ENCODE results near the gene JARID2.

The JARID2 gene

GRCh38 chr6:15364401-15365037 lies 118.7 kb downstream of the JARID2 start:
- no peak overlapping the region for H3K27ac ChIP-seq (ENCODE audit: low read depth, low read length)
- no peak overlapping the region for H3K9ac ChIP-seq (ENCODE audit: low read length)
- no peaks in the 10 kb centered on the region for H3K36me3 ChIP-seq (ENCODE audit: control insufficient read depth, insufficient read depth, low read length)
- H3K27me3 ChIP-seq (ENCODE audit: control insufficient read depth, insufficient read depth, low read length) = no peaks in the 10 kb centered on the region
- H3K4me1 ChIP-seq (ENCODE audit: control insufficient read depth, insufficient read depth, low read length) = peaks cover 6% of the 10 kb centered on the region
- H3K4me3 ChIP-seq (ENCODE audit: low read length) = no peak overlapping the region

- Histone ChIP-seq H3K9ac (ENCODE audit: low read length) (no peak overlapping the region), H3K4me1 (ENCODE audit: control insufficient read depth, insufficient read depth, low read length) (peaks cover 9% of the 10 kb centered on the region), H3K36me3 (ENCODE audit: control insufficient read depth, insufficient read depth, low read length) (no peaks in the 10 kb centered on the region), H3K4me3 (ENCODE audit: low read length) (peak overlapping the region; percentile 17), H3K27ac (ENCODE audit: low read depth, low read length) (no peak overlapping the region), H3K27me3 (ENCODE audit: control insufficient read depth, insufficient read depth, low read length) (no peaks in the 10 kb centered on the region)
Measured at GRCh38 chr6:15365273-15365687, 119.4 kb downstream of the JARID2 start.

GRCh38 chr6:15366003-15366535 lies 120.2 kb downstream of the JARID2 start:
- Histone ChIP-seq H3K27ac (ENCODE audit: low read depth, low read length) (no peak overlapping the region), H3K27me3 (ENCODE audit: control insufficient read depth, insufficient read depth, low read length) (no peaks in the 10 kb centered on the region), H3K4me1 (ENCODE audit: control insufficient read depth, insufficient read depth, low read length) (peaks cover 9% of the 10 kb centered on the region), H3K9ac (ENCODE audit: low read length) (no peak overlapping the region), H3K36me3 (ENCODE audit: control insufficient read depth, insufficient read depth, low read length) (no peaks in the 10 kb centered on the region), H3K4me3 (ENCODE audit: low read length) (no peak overlapping the region)

GRCh38 chr6:15366879-15367278 lies 121.0 kb downstream of the JARID2 start:
- Histone ChIP-seq H3K4me3 (ENCODE audit: low read length) (no peak overlapping the region), H3K9ac (ENCODE audit: low read length) (no peak overlapping the region), H3K27ac (ENCODE audit: low read depth, low read length) (no peak overlapping the region), H3K36me3 (ENCODE audit: control insufficient read depth, insufficient read depth, low read length) (no peaks in the 10 kb centered on the region), H3K27me3 (ENCODE audit: control insufficient read depth, insufficient read depth, low read length) (no peaks in the 10 kb centered on the region), H3K4me1 (ENCODE audit: control insufficient read depth, insufficient read depth, low read length) (peaks cover 12% of the 10 kb centered on the region)

DNA sequence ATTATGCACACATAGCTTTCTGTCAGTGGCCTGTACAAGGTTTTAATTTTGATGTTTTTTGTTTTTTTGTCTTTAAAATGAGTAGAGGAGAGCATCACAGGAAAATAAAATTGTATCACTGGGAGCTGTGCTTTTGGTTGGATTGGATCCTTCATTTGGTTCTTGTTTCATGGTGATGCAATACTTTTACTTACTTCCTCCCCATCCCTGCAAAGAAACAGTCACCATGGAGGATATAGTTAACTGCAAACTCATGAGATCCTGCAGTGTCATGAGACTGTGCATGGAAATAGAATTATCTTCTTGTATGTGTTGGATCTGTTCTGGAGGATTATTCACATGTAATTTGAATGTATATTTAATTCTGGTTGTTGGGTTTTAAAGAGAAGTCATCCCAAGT lies 122.3 kb downstream of the JARID2 start:
- Histone ChIP-seq H3K27ac (ENCODE audit: low read depth, low read length) (no peak overlapping the region), H3K36me3 (ENCODE audit: control insufficient read depth, insufficient read depth, low read length) (no peaks in the 10 kb centered on the region), H3K9ac (ENCODE audit: low read length) (no peak overlapping the region), H3K4me1 (ENCODE audit: control insufficient read depth, insufficient read depth, low read length) (peaks cover 12% of the 10 kb centered on the region), H3K4me3 (ENCODE audit: low read length) (no peak overlapping the region), H3K27me3 (ENCODE audit: control insufficient read depth, insufficient read depth, low read length) (no peaks in the 10 kb centered on the region)

- Histone ChIP-seq H3K36me3 (ENCODE audit: control insufficient read depth, insufficient read depth, low read length) (no peaks in the 10 kb centered on the region), H3K4me1 (ENCODE audit: control insufficient read depth, insufficient read depth, low read length) (peaks cover 12% of the 10 kb centered on the region), H3K4me3 (ENCODE audit: low read length) (no peak overlapping the region), H3K9ac (ENCODE audit: low read length) (no peak overlapping the region), H3K27me3 (ENCODE audit: control insufficient read depth, insufficient read depth, low read length) (no peaks in the 10 kb centered on the region), H3K27ac (ENCODE audit: low read depth, low read length) (no peak overlapping the region)
Measured at GRCh38 chr6:15368873-15369272, 123.0 kb downstream of the JARID2 start.

GRCh38 chr6:15369838-15370237 lies 124.0 kb downstream of the JARID2 start:
- Histone ChIP-seq H3K4me1 (ENCODE audit: control insufficient read depth, insufficient read depth, low read length) (peaks cover 12% of the 10 kb centered on the region), H3K27me3 (ENCODE audit: control insufficient read depth, insufficient read depth, low read length) (no peaks in the 10 kb centered on the region), H3K9ac (ENCODE audit: low read length) (no peak overlapping the region), H3K36me3 (ENCODE audit: control insufficient read depth, insufficient read depth, low read length) (no peaks in the 10 kb centered on the region), H3K4me3 (ENCODE audit: low read length) (no peak overlapping the region), H3K27ac (ENCODE audit: low read depth, low read length) (no peak overlapping the region)

GRCh38 chr6:15370733-15371671 lies 125.1 kb downstream of the JARID2 start:
- Histone ChIP-seq H3K36me3 (ENCODE audit: control insufficient read depth, insufficient read depth, low read length) (no peaks in the 10 kb centered on the region), H3K4me1 (ENCODE audit: control insufficient read depth, insufficient read depth, low read length) (peaks cover 8% of the 10 kb centered on the region), H3K4me3 (ENCODE audit: low read length) (no peak overlapping the region), H3K9ac (ENCODE audit: low read length) (no peak overlapping the region), H3K27ac (ENCODE audit: low read depth, low read length) (no peak overlapping the region), H3K27me3 (ENCODE audit: control insufficient read depth, insufficient read depth, low read length) (no peaks in the 10 kb centered on the region)

DNA sequence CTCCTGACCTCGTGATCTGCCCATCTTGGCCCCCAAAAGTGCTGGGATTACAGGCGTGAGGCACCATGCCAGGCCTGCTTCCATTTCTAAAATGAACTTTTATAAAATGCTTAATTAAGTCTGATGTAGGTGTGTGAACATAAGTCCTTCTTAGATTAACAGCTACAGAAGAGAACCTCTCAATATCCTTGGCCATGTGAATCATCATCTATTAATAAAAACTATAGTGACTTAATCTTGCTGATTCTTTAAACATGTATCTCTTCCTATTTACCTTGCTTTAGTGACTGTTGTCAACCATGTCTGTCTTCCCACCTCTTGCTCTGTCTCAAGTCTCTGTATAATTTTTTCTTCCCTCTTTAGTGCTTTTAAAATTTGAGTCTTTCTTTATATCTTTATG lies 127.1 kb downstream of the JARID2 start:
- Histone ChIP-seq H3K27me3 (ENCODE audit: control insufficient read depth, insufficient read depth, low read length) (no peaks in the 10 kb centered on the region), H3K27ac (ENCODE audit: low read depth, low read length) (no peak overlapping the region), H3K4me1 (ENCODE audit: control insufficient read depth, insufficient read depth, low read length) (peaks cover 6% of the 10 kb centered on the region), H3K4me3 (ENCODE audit: low read length) (no peak overlapping the region), H3K36me3 (ENCODE audit: control insufficient read depth, insufficient read depth, low read length) (no peaks in the 10 kb centered on the region), H3K9ac (ENCODE audit: low read length) (no peak overlapping the region)

GRCh38 chr6:15374119-15374518 lies 128.2 kb downstream of the JARID2 start:
- peaks cover 6% of the 10 kb centered on the region for H3K4me1 ChIP-seq (ENCODE audit: control insufficient read depth, insufficient read depth, low read length)

DNA sequence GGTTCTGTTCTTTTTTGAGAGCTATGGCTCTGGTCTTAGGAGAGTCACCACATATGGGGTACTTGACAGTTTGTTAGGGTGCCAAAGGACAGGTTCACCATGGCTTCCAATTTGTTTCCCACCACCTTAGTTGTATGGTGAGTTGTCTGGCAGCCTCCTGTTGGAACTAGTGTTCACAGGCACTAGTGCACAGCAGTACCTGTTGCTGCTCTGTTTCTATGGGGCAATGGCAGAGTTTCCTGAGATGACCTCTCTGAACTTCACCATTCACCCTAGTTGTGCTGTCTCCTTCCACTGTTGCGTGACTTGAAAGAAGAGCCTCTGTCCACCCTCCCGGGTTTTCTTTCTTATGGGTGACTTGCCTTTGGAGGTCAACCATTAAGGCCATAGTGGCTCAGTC lies 129.1 kb downstream of the JARID2 start:
- peaks cover 4% of the 10 kb centered on the region for H3K4me1 ChIP-seq (ENCODE audit: control insufficient read depth, insufficient read depth, low read length)
- H3K27ac ChIP-seq (ENCODE audit: low read depth, low read length) = no peak overlapping the region
- no peak overlapping the region for H3K9ac ChIP-seq (ENCODE audit: low read length)

More at GRCh38 chr6:15374119-15374518, 128.2 kb downstream of the JARID2 start:
- H3K27me3 ChIP-seq (ENCODE audit: control insufficient read depth, insufficient read depth, low read length) = no peaks in the 10 kb centered on the region
- H3K36me3 ChIP-seq (ENCODE audit: control insufficient read depth, insufficient read depth, low read length) = no peaks in the 10 kb centered on the region
- no peak overlapping the region for H3K9ac ChIP-seq (ENCODE audit: low read length)
- H3K4me3 ChIP-seq (ENCODE audit: low read length) = no peak overlapping the region
- no peak overlapping the region for H3K27ac ChIP-seq (ENCODE audit: low read depth, low read length)

DNA sequence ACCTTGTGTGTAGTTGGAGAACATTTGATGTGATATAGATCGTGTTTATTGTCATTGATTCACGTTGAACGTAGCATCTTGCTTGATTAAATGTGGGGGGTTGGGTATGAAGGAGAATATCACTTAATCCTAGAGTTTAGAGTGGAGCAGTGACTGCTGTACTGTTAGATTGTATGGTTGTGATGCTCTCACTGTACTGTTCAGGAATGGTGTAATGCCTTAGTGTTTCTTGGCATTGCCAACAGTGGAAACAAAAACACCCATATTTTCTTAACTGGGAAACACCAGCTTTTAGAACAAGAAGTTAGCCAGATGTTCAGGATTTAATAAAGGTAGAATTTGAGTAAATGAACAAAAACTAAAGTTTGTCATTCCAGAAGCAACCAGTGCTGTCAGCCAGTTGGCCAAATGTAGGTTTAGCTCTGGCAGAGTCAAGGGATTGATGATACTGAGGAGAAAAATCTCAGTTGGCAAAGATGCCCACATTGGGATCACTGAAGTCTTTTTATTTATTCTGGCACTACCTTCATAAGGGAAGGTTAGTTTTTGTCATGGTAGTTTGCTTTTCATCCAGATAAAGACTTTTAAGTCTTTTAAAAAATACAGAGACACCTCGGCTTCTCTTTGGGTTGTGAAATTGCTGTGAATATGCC lies 129.9 kb downstream of the JARID2 start:
- Histone ChIP-seq H3K4me3 (ENCODE audit: low read length) (no peak overlapping the region), H3K27me3 (ENCODE audit: control insufficient read depth, insufficient read depth, low read length) (no peaks in the 10 kb centered on the region), H3K4me1 (ENCODE audit: control insufficient read depth, insufficient read depth, low read length) (peaks cover 3% of the 10 kb centered on the region), H3K9ac (ENCODE audit: low read length) (no peak overlapping the region), H3K36me3 (ENCODE audit: control insufficient read depth, insufficient read depth, low read length) (no peaks in the 10 kb centered on the region), H3K27ac (ENCODE audit: low read depth, low read length) (no peak overlapping the region)

More for the DNA sequence above, 129.1 kb downstream of the JARID2 start:
- Histone ChIP-seq H3K4me3 (ENCODE audit: low read length) (no peak overlapping the region), H3K36me3 (ENCODE audit: control insufficient read depth, insufficient read depth, low read length) (no peaks in the 10 kb centered on the region), H3K27me3 (ENCODE audit: control insufficient read depth, insufficient read depth, low read length) (no peaks in the 10 kb centered on the region)
